Keratinocyte (primary cell): ENCODE measurements around the gene COA5.

Source experiments
- EZH2 ChIP-seq: IDR thresholded peaks from one replicate; pipeline ENCODE4 v1.6.1; 2012; ENCODE audit warnings: inconsistent platforms, mild to moderate bottlenecking, low read length, moderate library complexity
- TF ChIP-seq, protein P1 (sequence below), 3 experiments: IDR thresholded peaks in 1 of 3; conservative IDR thresholded peaks in 1 of 3; optimal IDR thresholded peaks in 1 of 3; 2 replicates in 2 of 3; 3 replicates in 1 of 3; pipeline versions ENCODE3 to v1.5.1; 2011; ENCODE audit warnings: low read length in 3 of 3, mild to moderate bottlenecking in 3 of 3, moderate library complexity in 2 of 3, control low read depth in 1 of 3, inconsistent platforms in 1 of 3; ENCODE audit not compliant: insufficient read depth in 2 of 3; ENCODE audit errors: extremely low read depth in 1 of 3

GRCh38 chr2:98569197-98569793 lies 39.0 kb downstream of the COA5 start:
- TF ChIP-seq, protein P1, sequence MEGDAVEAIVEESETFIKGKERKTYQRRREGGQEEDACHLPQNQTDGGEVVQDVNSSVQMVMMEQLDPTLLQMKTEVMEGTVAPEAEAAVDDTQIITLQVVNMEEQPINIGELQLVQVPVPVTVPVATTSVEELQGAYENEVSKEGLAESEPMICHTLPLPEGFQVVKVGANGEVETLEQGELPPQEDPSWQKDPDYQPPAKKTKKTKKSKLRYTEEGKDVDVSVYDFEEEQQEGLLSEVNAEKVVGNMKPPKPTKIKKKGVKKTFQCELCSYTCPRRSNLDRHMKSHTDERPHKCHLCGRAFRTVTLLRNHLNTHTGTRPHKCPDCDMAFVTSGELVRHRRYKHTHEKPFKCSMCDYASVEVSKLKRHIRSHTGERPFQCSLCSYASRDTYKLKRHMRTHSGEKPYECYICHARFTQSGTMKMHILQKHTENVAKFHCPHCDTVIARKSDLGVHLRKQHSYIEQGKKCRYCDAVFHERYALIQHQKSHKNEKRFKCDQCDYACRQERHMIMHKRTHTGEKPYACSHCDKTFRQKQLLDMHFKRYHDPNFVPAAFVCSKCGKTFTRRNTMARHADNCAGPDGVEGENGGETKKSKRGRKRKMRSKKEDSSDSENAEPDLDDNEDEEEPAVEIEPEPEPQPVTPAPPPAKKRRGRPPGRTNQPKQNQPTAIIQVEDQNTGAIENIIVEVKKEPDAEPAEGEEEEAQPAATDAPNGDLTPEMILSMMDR (optimal IDR thresholded peaks at IDR 0.05 in 1 of 3, IDR thresholded peaks at IDR 0.05 in 1 of 3, conservative IDR thresholded peaks at IDR 0.05 in 1 of 3; ENCODE audit: extremely low read depth in 1 of 3, insufficient read depth in 2 of 3, low read length in 3 of 3): peak; percentile 82 to 89 (median 85)
- no peak for TF ChIP-seq EZH2
